Esophagus squamous epithelium (tissue), 5 donors: ENCODE data around the gene CAMKMT. TPM values are rescaled to one million over a fixed set of nuclear protein-coding genes. Genes with fewer than 3 reads are reported as not detected.

Source experiments
- DNase-seq: peaks from one replicate; lab custom pipeline; 2025; lab: John Stamatoyannopoulos, UW
- H3K27ac ChIP-seq, 4 donors: fragments of 200-600 bp; sonication (generic); one replicate each; pipeline ENCODE4 v1.5.1; 2016 to 2019; ENCODE audit warnings: mild to moderate bottlenecking in 1 of 4
- H3K27me3 ChIP-seq, 4 donors: fragments of 200-600 bp; sonication (generic); 1 replicate in 3 of 4; 2 replicates in 1 of 4; pipeline versions ENCODE4 v1.5.1 to v1.6.0; 2017 to 2021; ENCODE audit warnings: antibody characterized with exemption in 1 of 4
- H3K36me3 ChIP-seq, 3 donors: fragments of 200-600 bp; sonication (generic); one replicate each; pipeline ENCODE4 v1.5.1; 2016 to 2019
- H3K4me1 ChIP-seq, 3 donors: fragments of 200-600 bp; sonication (generic); one replicate each; pipeline ENCODE4 v1.5.1; 2017 to 2019
- H3K4me3 ChIP-seq, 4 donors: fragments of 200-600 bp; sonication (generic); 1 replicate in 3 of 4; 2 replicates in 1 of 4; pipeline ENCODE4 v1.5.1; 2016 to 2019; ENCODE audit warnings: mild to moderate bottlenecking in 2 of 4, moderate library complexity in 1 of 4
- H3K9me3 ChIP-seq, 3 donors: fragments of 200-600 bp; sonication (generic); one replicate each; pipeline ENCODE4 v1.5.1; 2016 to 2019
- CTCF ChIP-seq, 6 experiments: fragments of 450-650 bp in 4 of 6; fragments of 200-600 bp in 2 of 6; sonication (generic) in 2 of 6; IDR thresholded peaks; one replicate each; pipeline ENCODE4 v1.5.1; 2016 to 2019; ENCODE audit warnings: antibody characterized with exemption in 6 of 6, mild to moderate bottlenecking in 4 of 6, moderate library complexity in 4 of 6
- POLR2A ChIP-seq, 4 donors: fragments of 450-650 bp; IDR thresholded peaks; one replicate each; pipeline ENCODE4 v1.6.1; 2017; ENCODE audit warnings: antibody characterized with exemption in 4 of 4, mild to moderate bottlenecking in 4 of 4, moderate library complexity in 3 of 4
- WGBS, 2 donors: methylation state at CpG; one replicate each; pipeline ENCODE4 v1.1.5; 2018; 5-methylcytosine and 5-hydroxymethylcytosine counted together
- intact Hi-C: fragments of 100-400 bp; cut with DNase I; formaldehyde crosslinking; loops from one replicate; pipeline ENCODE4 v1.15.0; 2022
- total RNA-seq, 4 donors: library from RNA; depleted of rRNA; stranded (reverse); fragments of >200 nt; gene quantifications; one replicate each; pipeline ENCODE4 v1.1.0, GENCODE V29; 2016
- donor health status: DM: yes; HTN: yes; CAD: no.

CAMKMT gene
- total RNA-seq, 4 donors from 2014 or later: 5.7 to 14.4 (median 10.6) TPM

DNA sequence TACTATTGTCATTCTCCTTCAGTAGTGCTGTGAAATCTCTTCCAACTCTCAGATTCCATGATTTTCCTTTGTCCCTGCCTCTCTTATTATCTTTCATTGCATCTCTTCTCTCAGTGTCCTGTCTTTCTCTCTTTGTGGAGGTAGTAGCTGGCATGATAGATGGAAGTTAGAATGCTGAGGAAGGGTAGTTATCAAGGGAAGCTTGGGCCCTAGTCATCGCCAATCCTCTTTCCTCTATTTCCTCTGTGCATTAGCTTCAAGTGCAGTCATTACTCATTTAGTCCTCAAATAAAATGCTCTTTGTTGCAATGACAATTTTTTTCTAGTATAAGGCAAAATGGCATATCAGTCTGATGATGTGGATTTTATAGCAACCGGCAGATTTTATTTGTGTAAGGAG is 207.7 kb downstream of the CAMKMT start:
- Histone ChIP-seq H3K27ac (no peak overlapping the region), H3K4me3 (no peak overlapping the region), H3K36me3 (no peaks in the 10 kb centered on the region), H3K9me3 (no peaks in the 10 kb centered on the region), H3K4me1 (peaks cover 0 to 21% (median 0%) of the 10 kb centered on the region in 3 donors), H3K27me3 (no peaks in the 10 kb centered on the region)
- DNase-seq: no peak
- TF ChIP-seq CTCF (IDR thresholded peaks at IDR 0.05) (no peak), POLR2A (IDR thresholded peaks at IDR 0.05) (no peak)
- WGBS, 2 donors: 86 to 93% methylated on average over 2 of the region's 2 CpGs
- intact Hi-C loops: no loop called here

GRCh38 chr2:44570271-44570670 is 208.5 kb downstream of the CAMKMT start:
- Histone ChIP-seq H3K36me3 (no peaks in the 10 kb centered on the region), H3K4me3 (no peak overlapping the region), H3K27me3 (no peaks in the 10 kb centered on the region), H3K9me3 (no peaks in the 10 kb centered on the region), H3K27ac (no peak overlapping the region), H3K4me1 (peaks cover 0 to 21% (median 0%) of the 10 kb centered on the region in 3 donors)
- WGBS, 2 donors: 26 to 35% methylated on average over 2 of the region's 2 CpGs
- no peak for DNase-seq
- intact Hi-C loops: no loop called here
- TF ChIP-seq POLR2A (IDR thresholded peaks at IDR 0.05): no peak
- no peak for TF ChIP-seq CTCF (IDR thresholded peaks at IDR 0.05)

DNA sequence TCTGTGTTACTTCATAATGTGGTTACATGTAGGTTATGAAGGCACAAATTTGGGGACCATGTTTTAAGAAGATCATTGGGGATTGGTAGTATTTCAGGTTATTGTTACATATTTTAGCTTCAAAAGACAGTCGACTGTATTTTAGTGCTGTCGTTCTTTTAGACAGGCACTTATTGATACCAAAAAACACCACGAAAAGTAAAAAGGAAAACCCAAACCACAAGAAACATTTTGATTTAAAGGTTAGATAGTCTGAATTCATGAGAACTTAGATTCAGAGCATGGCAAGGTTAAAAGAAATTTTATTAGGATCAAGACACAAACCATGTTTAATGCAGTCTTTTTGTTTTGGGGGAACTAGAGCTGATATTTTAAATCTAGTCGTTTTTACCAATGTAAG is 209.0 kb downstream of the CAMKMT start:
- peaks cover 0 to 21% (median 0%) of the 10 kb centered on the region in 3 donors for H3K4me1 ChIP-seq
- H3K27me3 ChIP-seq: no peaks in the 10 kb centered on the region
- H3K4me3 ChIP-seq: no peak overlapping the region
- no peaks in the 10 kb centered on the region for H3K36me3 ChIP-seq
- H3K27ac ChIP-seq: no peak overlapping the region
- H3K9me3 ChIP-seq: no peaks in the 10 kb centered on the region
- 74 to 77% methylated on average over 4 of the region's 4 CpGs for WGBS, 2 donors
- TF ChIP-seq CTCF (IDR thresholded peaks at IDR 0.05): no peak
- TF ChIP-seq POLR2A (IDR thresholded peaks at IDR 0.05): no peak
- DNase-seq: no peak
- intact Hi-C loops: no loop called here

DNA sequence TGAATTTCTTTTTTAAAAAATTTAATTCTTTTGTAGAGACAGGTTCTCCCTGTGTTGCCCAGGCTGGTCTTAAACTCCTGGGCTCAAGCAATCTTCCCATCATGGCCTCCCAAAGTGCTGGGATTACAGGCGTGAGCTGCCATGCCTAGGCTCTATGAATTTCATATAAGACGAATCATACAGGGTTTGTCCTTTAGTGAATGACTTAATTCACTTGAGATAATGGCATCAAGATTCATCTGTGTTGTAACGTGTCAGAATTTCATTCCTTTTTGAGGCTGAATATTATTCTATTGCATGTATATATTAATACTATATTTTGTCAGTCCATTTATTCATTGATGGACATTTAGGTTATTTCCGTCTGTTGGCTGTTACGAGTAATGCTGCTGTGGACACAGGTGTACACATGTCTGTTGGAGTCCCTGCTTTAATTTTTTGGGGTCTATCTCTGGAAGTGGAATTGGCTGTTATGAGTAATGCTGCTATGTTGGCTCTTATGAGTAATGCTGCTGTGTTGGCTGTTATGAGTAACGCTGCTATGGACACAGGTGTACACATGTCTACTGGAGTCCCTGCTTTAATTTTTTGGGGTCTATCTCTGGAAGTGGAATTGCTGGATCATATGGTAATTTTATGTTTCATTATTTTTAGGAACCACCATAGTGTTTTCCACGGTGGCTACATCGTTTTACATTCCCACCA is 210.6 kb downstream of the CAMKMT start:
- no peak for DNase-seq
- intact Hi-C loops: no loop called here
- 47 to 59% methylated on average over 8 of the region's 8 CpGs for WGBS, 2 donors

More for the DNA sequence above, 210.6 kb downstream of the CAMKMT start:
- Histone ChIP-seq H3K27ac (no peak overlapping the region), H3K27me3 (no peaks in the 10 kb centered on the region), H3K4me3 (no peak overlapping the region), H3K36me3 (no peaks in the 10 kb centered on the region), H3K4me1 (peaks cover 0 to 21% (median 0%) of the 10 kb centered on the region in 3 donors), H3K9me3 (no peaks in the 10 kb centered on the region)
- TF ChIP-seq POLR2A (IDR thresholded peaks at IDR 0.05) (no peak), CTCF (IDR thresholded peaks at IDR 0.05) (no peak)
